Breast epithelium (tissue), 4 donors: ENCODE measurements around the gene GSTO1. TPM values are rescaled to one million over a fixed set of nuclear protein-coding genes. Genes with fewer than 3 reads are reported as not detected.

Source experiments
- DNase-seq, 2 donors: peaks; one replicate each; pipeline ENCODE4 v3.0.0-alpha.2; 2019; ENCODE audit warnings: low spot score in 2 of 2
- H3K27ac ChIP-seq, 2 donors: fragments of 200-600 bp; sonication (generic) in 1 of 2; one replicate each; pipeline ENCODE4 v1.5.1; 2016 to 2019; ENCODE audit warnings: mild to moderate bottlenecking in 1 of 2
- H3K27me3 ChIP-seq, 2 donors: fragments of 200-600 bp; sonication (generic) in 1 of 2; one replicate each; pipeline versions ENCODE4 v1.5.1 to v1.6.0; 2017 to 2019; ENCODE audit warnings: control low read depth in 1 of 2, mild to moderate bottlenecking in 1 of 2
- H3K36me3 ChIP-seq: fragments of 200-600 bp; one replicate; pipeline ENCODE4 v1.5.1; 2019
- H3K4me1 ChIP-seq, 2 donors: fragments of 200-600 bp; sonication (generic); one replicate each; pipeline ENCODE4 v1.5.1; 2016 to 2019; ENCODE audit warnings: control low read depth in 1 of 2
- H3K4me3 ChIP-seq, 3 donors: fragments of 200-600 bp; sonication (generic); 1 replicate in 2 of 3; 2 replicates in 1 of 3; pipeline ENCODE4 v1.5.1; 2016 to 2019; ENCODE audit warnings: mild to moderate bottlenecking in 3 of 3, moderate library complexity in 2 of 3
- H3K9me3 ChIP-seq, 2 donors: fragments of 200-600 bp; sonication (generic) in 1 of 2; one replicate each; pipeline ENCODE4 v1.5.1; 2016 to 2019; ENCODE audit warnings: control low read depth in 1 of 2
- CTCF ChIP-seq, 3 donors: fragments of 450-650 bp; IDR thresholded peaks; one replicate each; pipeline ENCODE4 v1.5.1; 2016 to 2017; ENCODE audit warnings: antibody characterized with exemption in 3 of 3, mild to moderate bottlenecking in 3 of 3, moderate library complexity in 3 of 3
- POLR2A ChIP-seq: fragments of 450-650 bp; IDR thresholded peaks from one replicate; pipeline ENCODE4 v1.6.1; 2016; ENCODE audit warnings: antibody characterized with exemption, mild to moderate bottlenecking, moderate library complexity
- POLR2AphosphoS5 ChIP-seq, 3 donors: sonication (generic); formaldehyde crosslinking; IDR thresholded peaks; one replicate each; pipeline ENCODE4 v1.6.1; 2017; ENCODE audit warnings: antibody characterized with exemption in 3 of 3
- intact Hi-C: fragments of 100-400 bp; cut with DNase I; formaldehyde crosslinking; loops from one replicate; pipeline ENCODE4 v1.15.1; 2023; ENCODE audit warnings: low total_unique reads
- total RNA-seq, 3 donors: library from RNA; depleted of rRNA; stranded (reverse); fragments of >200 nt; gene quantifications; one replicate each; pipeline ENCODE4 v1.1.0, GENCODE V29; 2016

The GSTO1 gene
- total RNA-seq, 3 donors from 2014 or later = 81.6 to 123 (median 82.4) TPM

GRCh38 chr10:104251443-104251842 lies 3.2 kb upstream of the GSTO1 start:
- Histone ChIP-seq H3K4me1 (no peaks in the 10 kb centered on the region), H3K9me3 (no peaks in the 10 kb centered on the region), H3K27me3 (no peaks in the 10 kb centered on the region), H3K4me3 (no peak overlapping the region), H3K27ac (no peak overlapping the region), H3K36me3 (no peaks in the 10 kb centered on the region)
- TF ChIP-seq POLR2A = no peak
- TF ChIP-seq POLR2AphosphoS5 (IDR thresholded peaks at IDR 0.05) = no peak
- no peak for TF ChIP-seq CTCF (IDR thresholded peaks at IDR 0.05)
- intact Hi-C loops = no loop called here
- DNase-seq = no peak

GRCh38 chr10:104252368-104252767 lies 2.3 kb upstream of the GSTO1 start:
- no peak for TF ChIP-seq CTCF (IDR thresholded peaks at IDR 0.05)
- no peak for TF ChIP-seq POLR2A
- no peak for TF ChIP-seq POLR2AphosphoS5 (IDR thresholded peaks at IDR 0.05)
- no peaks in the 10 kb centered on the region for H3K4me1 ChIP-seq
- H3K27me3 ChIP-seq = no peaks in the 10 kb centered on the region
- DNase-seq = no peak
- intact Hi-C loops = no loop called here
- H3K4me3 ChIP-seq = no peak overlapping the region
- no peaks in the 10 kb centered on the region for H3K36me3 ChIP-seq
- no peak overlapping the region for H3K27ac ChIP-seq
- H3K9me3 ChIP-seq = no peaks in the 10 kb centered on the region

- Histone ChIP-seq H3K36me3 (no peaks in the 10 kb centered on the region), H3K27me3 (no peaks in the 10 kb centered on the region), H3K9me3 (no peaks in the 10 kb centered on the region), H3K4me1 (no peaks in the 10 kb centered on the region), H3K4me3 (no peak overlapping the region), H3K27ac (no peak overlapping the region)
- intact Hi-C loops = no loop called here
- TF ChIP-seq CTCF (IDR thresholded peaks at IDR 0.05) = no peak
- no peak for TF ChIP-seq POLR2A
- no peak for TF ChIP-seq POLR2AphosphoS5 (IDR thresholded peaks at IDR 0.05)
- DNase-seq = no peak
Measured at GRCh38 chr10:104253106-104253505, 1.6 kb upstream of the GSTO1 start.

GRCh38 chr10:104253606-104254410 lies 884 bp upstream of the GSTO1 start:
- no peaks in the 10 kb centered on the region for H3K4me1 ChIP-seq

More at GRCh38 chr10:104253606-104254410, 884 bp upstream of the GSTO1 start:
- H3K4me3 ChIP-seq = peak overlapping the region; percentile 69 to 95 (median 93)
- DNase-seq = no peak
- no peaks in the 10 kb centered on the region for H3K27me3 ChIP-seq
- H3K9me3 ChIP-seq = no peaks in the 10 kb centered on the region
- H3K36me3 ChIP-seq = no peaks in the 10 kb centered on the region
- intact Hi-C loops = no loop called here
- TF ChIP-seq POLR2A (no peak), CTCF (IDR thresholded peaks at IDR 0.05) (no peak), POLR2AphosphoS5 (IDR thresholded peaks at IDR 0.05) (no peak)
- H3K27ac ChIP-seq = peak overlapping the region; percentile 92 to 99
